Glomerular visceral epithelial cell (primary cell): ENCODE data around the gene DMD.

ENCODE experiments used
- DNase-seq: peaks from one replicate; pipeline ENCODE4 v3.0.0-alpha.2; 2016; ENCODE audit errors: extremely low spot score

Gene DMD

GRCh38 chrX:31117266-31117665 lies 2094.1 kb downstream of the DMD start:
- DNase-seq: no peak

GRCh38 chrX:31115398-31115797 lies 2096.0 kb downstream of the DMD start:
- DNase-seq: no peak

GRCh38 chrX:31114858-31115257 lies 2096.5 kb downstream of the DMD start:
- DNase-seq: no peak

GRCh38 chrX:31112226-31112999 lies 2098.9 kb downstream of the DMD start:
- no peak for DNase-seq

- no peak for DNase-seq
Measured at GRCh38 chrX:31110657-31111056, 2100.7 kb downstream of the DMD start.

- DNase-seq: peak; percentile 1
Measured at GRCh38 chrX:31099536-31100090, 2111.7 kb downstream of the DMD start.

- DNase-seq: no peak
Measured at GRCh38 chrX:31098079-31098478, 2113.3 kb downstream of the DMD start.

GRCh38 chrX:31093639-31093975 lies 2117.7 kb downstream of the DMD start:
- no peak for DNase-seq

GRCh38 chrX:31092970-31093638 lies 2118.2 kb downstream of the DMD start:
- DNase-seq: no peak

- no peak for DNase-seq
Measured at GRCh38 chrX:31092476-31092875, 2118.9 kb downstream of the DMD start.

GRCh38 chrX:31091819-31092218 lies 2119.5 kb downstream of the DMD start:
- no peak for DNase-seq

GRCh38 chrX:31074522-31074921 lies 2136.8 kb downstream of the DMD start:
- no peak for DNase-seq

GRCh38 chrX:31071725-31072124 lies 2139.6 kb downstream of the DMD start, which contains the start of gene FTHL17:
TSS of gene FTHL17 (minus strand) at chrX:31072041. CDS start at chrX:31071953, 88 bp downstream.
- no peak for DNase-seq

- DNase-seq: no peak
Measured at GRCh38 chrX:31071262-31071661, 2140.1 kb downstream of the DMD start.

GRCh38 chrX:31070057-31070468 lies 2141.3 kb downstream of the DMD start:
- DNase-seq: peak; percentile 1
